ENCODE measurements around the gene ITPK1.
A peak's percentile ranks its signal among the peaks of the same experiment; 100 is the strongest.

ITPK1 gene

DNA sequence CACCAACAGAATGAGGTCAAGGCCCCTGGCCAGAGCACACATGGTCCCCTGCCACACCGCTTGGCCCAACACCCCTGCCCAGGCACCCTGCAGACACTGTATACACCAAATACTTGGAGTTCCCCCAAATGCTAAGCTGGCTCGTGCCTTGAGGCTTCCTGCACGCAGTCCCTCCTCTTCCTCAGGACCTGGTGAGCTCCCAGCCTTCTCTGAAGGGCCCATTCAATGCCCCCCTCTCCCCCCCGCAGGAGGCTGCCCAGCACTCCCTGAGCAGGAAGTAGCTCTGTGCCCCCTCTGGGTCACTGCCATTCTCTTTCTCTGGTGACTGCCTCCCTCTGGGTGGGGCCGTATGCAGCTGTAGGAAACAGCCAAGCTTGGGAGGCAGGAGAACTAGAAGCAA, 75.3 kb downstream of the ITPK1 start:
- DNase-seq = no peak

DNA sequence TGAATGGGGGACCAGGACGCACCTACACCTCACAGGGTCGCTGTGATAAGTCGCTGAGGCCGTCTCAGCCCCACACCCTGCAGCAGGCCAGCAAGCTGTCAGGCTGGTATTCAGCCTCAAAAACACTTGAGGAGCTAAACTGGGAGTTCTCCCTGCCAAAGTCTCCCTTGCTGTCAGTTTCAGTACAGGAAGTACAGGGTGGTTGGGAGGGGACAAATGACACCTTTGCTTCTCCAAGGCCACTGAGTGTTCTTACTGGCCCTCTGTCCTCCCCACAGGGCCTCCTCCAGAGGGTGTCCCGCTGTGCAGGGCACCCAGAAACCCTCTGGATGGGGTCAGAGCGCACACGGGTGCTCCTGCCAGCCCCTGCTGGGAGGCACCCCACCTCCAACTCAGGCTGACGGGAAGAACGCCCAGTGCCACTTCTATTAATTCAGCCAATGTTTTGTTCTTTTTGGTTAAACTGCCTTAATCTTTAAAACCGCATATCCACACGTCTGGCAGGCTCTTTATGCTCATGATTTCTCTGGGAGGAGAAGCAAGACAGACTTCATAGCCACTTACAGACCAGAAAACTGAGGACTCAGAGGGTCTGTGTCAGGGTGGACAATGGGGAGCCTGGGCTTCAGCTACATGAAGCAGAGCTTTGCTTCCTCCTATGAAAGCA, 75.9 kb downstream of the ITPK1 start:
- DNase-seq = no peak

DNA sequence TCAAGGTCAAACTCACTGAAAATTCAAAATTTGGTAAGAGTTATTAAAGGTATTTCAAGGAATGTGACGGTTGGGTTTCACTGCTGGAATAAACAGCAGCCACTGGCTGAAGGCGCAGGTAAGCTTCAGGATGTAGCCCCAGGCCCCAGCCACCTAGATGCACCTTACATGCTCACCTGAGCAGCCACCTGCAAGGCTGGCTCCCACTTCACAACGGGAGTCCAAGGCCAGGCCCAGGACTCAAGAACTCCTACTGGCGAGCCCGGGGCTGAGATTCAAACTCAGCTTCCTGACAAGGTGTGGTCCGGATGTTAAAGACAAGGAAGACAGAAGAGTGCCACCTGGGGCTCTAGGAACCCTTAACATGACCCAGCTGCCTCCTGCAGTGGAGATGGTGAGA, 78.4 kb downstream of the ITPK1 start:
- no peak for DNase-seq

DNA sequence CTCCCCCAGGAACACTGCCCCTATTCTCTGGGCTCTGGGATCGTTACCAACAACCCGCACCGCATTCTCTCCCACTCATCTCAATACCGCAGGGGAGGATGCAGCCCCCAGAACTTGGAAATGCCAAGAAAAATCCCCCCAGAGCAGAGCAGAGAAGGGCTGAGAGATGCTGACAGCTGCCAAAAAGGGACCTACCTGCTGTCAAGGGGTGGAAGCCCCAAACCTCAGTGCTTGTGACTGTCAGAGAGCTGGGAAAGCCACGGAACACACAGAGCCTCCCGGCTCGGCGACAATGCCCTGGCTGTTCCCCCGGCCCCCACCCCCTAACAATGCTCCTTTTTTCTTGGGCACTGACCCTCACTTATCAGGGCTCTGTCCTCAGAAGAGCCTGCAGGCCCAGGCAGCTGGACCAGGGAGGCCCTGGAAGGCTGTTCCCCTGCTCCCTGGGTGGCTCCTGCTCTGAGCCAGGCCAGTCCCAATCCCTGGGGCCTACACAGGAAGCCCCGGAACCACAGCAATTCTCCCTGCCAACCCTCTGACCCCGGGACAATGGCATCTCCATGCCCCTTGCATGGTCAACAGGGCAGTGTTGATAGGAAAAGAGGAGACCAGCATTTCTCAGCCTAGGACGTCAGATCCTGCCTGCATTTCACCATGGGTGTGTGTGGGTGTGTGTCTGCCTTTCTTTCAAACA, 78.9 kb downstream of the ITPK1 start:
- DNase-seq = no peak

DNA sequence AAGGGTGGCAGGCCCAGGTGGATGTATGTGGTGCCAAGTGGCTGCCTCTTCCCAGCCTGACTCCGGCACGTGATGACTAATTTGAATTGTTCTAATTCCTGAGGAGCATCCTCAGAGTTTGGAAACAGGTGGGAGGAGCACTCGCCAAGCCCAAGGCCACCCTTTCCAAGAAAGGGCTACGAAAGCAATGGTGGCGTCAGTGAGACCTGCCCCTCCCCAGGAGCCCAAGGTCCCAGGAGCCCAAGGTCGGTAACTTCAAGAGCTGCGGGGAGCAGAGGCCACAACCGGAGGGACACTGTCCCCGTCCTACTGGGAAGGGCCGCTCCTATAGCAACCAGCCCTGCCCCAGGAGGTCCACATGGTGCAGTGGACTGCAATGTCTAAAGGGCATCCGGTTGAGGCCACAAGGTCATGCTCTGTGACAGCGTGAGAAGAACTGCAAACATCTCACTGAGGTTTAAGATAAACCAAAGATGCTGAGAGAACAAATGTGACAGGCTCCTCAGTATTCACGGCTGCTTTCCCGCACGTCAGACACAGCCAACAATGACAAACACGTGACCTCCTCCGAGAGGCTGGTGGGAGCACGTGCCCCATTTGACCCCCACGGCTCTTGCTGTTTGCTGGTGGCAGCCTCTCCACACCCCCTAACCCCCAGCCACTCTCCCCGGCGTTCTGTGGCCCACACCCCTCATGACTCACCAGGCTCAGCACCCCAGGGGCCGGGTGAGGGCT, 79.6 kb downstream of the ITPK1 start:
- no peak for DNase-seq

DNA sequence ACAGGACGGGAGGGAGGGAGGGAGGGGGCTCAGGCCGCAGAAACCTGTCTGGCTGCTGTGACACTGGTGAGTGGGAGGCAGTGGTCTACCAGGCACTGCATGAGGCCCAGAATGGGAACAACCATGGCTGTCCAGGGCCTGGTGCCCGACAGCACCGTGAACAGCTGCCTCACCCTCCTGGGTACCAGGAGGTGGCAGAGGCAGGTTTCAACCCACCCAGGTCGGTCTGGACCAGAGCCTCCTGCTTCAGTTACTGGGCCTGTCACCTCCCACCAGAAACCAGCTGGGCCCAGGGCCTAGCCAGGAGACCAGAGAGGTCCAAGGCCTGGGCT, 80.2 kb downstream of the ITPK1 start:
- no peak for DNase-seq

DNA sequence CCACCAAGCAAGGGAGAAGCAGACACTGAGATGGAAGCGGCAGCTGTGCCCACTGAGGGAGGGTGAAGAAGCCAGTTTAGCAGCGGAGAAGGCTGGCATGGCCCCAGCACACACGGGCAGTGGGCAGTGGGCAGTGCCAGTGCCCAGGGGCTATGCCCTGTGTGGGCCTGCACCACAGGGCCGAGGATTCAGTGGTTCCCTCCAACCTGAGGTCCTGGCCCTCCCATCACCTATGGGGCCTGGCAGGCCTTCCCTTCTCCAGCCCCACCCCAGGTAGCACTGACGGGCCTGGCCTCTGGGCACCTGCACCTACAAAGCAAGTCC, 81.1 kb downstream of the ITPK1 start:
- DNase-seq = no peak

DNA sequence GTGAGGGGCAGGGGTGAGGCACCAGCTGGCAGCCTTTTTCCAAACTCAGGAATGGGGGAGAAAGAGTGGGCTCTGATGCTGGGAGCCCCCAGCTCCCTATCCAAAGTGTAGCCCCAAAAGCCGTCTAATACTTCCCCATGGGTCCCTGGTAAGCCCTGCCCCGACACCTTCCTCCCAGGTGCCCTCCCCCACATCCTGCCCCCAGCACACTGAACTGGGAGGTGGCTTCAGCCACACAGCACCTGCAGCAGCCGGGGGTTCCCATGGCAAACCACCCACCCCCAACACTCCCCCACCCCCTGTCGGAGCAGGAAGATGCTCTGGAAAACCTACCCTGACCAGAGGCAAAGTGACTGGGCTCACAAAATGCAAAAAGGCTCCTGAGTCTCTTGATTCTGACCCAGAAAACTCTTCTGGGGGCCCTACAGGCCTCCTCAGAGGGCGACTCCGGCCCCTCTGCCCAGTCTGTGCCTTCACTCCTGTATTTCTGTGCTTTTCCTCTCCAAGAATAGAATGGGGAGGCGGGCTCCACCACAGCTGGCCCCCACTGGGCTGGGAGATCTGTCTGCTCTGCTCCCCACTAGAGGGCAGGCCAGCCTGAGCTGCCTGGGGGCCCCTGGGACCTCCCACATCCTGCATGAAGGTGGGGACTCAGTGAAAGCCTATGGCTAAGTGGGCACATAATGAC, 81.6 kb downstream of the ITPK1 start:
- peak in 1 of 2 experiments; percentile 3 for DNase-seq

DNA sequence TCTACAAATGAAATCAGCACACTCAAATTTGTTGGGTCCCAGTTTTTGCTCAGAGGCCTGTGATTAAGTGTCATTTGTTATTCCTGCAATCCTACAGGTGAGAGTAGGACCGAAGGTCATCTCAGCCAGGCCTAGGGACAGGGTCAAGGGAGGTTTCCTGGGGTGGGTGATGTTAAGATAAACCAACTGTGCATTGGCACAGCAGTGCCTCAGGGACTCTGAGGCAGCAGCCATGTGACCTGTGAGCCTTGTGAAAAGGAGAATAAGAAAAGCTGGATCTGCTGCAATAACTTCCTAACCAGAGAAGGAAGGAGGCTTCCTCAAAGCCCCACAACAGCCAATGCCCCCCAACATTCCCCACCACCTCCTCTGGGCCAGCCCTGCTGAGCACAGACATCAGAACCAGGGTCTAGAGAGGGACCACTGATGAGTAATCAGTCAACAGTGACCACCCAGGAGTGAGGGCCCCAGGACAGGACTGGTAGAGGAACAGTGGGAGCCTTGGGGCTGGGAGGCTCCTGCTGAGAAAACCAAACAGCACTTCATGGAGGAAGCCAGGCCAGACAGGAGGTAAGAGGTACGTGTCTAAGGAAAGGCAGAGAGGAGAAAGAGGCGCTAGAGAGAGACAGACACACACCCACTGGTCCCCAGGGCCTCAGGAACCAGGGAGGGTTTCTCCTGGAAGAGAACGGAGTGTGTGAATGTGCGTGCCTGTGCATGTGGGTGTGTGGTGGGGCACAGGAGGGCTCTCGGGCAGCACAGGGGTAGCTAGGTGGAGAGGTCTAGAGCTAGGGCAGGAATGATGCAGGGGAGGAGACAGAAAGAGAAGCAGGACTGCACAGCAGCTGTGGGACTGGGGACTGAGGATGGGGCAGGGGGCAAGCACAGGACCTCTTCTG, 82.4 kb downstream of the ITPK1 start:
- no peak for DNase-seq

DNA sequence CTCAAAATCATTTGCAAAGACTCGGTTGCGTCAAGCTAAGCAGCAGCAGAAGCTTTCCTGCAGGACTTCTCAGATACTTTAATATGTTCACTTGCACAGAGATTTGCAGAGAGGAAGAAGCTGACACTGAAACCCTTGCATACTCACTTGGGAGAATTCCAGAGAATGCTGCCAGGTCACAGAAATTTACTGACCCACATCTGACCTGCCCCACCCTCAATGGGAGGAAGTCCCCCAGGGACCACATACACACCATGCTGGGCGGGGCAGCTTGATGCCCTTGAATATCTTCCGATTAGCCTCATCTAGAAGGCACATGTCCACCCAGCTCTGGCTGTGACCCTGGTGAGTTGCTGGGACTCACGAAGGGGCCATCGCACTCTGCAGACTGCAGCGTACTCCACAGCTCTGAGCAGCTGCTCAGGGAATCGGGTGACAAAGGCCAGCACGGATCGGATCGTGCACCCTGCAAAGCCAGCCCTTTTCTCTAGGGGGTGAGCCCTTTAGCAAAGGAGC, 83.2 kb downstream of the ITPK1 start:
- DNase-seq = no peak

DNA sequence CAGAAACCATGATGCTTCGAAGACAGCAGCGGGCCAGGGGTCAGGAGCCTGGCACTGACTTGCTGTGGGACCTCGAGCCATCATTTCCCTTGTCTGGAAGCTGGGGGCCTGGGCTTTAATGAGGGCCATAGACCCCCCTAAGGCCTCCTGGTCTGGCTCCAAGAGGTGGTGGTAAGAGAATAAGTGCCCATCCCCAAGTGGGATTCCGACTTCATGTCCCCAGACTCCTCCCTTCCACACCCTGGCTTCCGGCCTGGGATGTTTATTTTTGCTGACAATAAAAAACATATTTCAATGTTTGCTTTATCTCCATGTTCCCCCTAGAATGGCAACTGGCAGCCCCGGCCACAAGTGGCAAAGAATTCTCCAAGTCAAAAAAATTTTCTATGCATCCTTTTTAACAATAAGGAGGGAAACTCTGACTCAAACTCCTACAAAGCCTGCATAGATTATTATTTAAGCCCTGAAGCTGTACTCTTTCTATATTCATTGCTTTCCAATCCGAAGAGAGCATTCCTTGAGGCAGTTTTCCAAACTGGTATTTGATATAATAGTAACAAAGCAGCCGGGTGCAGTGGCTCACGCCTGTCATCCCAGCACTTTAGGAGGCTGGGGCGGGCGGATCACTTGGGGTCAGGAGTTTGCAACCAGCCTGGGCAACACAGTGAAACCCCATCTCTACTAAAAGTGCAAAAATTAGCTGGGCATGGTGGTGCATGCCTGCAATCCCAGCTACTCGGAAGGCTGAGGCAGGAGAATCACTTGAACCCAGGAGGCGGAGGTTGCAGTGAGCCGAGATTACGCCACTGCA, 84.0 kb downstream of the ITPK1 start:
- DNase-seq = no peak

DNA sequence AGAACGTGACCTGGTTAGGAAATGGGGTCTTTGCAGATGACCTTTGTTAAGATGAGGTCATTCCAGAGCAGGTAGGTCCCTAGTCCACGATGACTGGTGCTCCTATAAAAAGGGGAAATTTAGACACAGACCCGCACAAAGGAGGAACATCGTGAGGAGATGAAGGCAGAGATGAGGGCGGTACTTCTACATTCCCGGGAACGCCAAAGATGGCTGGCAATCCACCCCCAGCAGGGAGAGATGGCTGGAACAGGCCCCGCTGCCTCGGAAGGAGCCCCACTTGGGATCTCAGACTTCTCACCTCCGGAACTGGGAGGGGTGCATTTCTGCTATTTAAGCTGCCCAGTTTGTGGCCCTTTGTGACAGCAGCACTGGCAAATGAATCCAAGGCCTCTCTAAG, 85.0 kb downstream of the ITPK1 start:
- DNase-seq = no peak

DNA sequence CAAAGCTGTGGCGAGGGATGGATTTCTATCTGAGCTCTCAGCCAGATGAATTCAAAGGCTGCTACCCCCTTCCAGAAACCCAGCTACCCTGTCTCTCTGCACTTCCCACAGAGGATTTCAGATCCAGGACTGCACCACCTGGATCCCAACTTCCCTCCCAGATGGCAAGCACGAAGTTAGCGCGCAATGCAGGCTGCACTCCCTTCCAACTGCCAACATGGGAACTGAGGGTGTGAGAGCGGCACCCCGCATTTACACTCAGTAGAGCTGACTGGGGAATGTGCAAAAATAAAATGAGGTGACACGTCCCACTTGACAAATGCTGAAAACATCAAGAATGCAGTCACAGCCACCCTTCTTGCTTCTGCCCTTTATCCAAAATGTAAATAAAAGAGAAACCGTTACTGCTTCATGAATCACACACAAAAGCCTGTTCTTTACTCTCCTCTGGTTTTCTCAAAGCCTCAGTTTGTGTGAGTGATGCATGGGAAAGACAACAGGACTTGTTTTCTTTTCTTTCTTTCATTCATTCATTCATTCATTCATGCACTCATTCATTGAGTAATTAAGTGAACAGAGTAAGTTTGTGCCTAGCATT, 85.7 kb downstream of the ITPK1 start:
- no peak for DNase-seq

DNA sequence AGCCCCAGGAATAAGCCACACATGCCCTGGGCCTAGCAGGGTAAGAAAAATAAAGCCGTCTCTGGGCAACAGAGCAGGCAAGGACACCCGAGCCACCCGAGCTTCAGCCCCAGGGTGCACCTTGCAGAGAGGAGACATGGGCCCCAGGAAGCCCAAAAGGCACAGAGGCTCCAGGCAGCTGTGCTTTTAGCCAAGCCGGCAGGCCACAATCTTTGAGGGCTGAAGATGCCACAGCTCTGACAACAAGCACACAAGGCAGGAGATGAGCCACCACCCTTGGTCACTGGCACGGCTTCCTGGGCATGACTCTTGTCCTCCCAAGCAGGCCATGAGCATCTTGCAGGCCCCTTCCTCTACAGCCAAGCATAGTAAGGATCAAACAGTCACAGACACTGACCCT, 86.3 kb downstream of the ITPK1 start:
- DNase-seq = no peak

DNA sequence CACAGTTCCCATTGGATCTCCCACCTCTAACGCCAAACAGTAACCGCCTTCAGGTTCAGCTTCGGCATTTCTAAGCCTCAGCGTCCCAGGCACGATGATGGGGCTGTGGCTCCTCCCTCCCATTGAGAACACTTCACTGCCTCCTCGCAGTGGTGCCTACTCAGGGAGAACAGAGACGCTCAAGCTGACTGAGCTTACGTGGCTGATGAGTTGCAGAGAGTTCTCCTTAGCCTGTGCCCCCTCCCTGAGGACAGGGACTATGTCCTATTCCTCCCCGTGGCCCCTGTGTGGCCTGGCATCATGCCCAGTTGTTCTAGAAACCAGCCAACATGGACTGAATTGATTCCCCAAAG, 87.0 kb downstream of the ITPK1 start:
- no peak for DNase-seq

DNA sequence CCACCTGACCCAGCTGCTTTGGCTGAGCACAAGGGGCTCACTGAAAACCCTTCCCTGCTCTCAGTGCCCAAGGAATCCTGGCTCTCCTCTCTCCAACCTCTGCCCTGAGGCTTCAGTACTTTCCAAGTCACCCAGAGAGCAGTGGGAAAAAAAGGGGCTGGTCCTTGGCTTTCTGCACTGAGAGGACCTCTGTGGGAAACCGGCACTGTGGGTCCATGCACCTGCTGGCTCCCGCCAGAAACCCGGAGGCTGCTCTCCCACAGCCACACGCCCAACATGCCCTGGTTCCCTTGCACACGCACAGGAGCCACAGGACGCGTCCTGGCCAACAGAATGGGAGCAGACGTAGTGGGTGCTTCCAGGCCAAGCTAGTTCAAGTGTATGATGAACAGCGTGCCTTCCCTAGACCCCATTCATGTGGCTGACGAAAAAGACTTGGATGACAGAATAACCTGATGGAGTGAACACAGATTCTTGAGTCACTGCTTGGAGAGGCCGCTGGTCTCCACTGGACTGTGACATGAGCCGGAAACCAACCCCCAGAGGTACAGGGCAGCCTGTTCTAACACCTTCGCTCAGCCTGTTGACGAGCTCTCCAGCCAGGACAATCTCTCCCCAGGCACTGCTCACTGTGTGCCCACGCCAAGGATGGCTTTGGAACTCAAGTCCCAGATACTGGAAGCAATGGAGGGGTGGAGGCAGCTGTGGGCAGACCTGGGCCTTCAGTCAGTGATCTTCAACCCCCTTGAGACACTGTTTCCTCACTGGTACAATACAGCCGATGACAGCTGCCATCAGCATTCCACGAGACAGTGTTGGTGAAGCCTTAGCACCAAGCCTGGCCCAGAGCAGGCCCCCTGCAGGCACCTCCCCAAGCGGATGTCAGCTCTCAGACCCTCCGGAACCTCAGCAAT, 87.7 kb downstream of the ITPK1 start:
- no peak for DNase-seq

DNA sequence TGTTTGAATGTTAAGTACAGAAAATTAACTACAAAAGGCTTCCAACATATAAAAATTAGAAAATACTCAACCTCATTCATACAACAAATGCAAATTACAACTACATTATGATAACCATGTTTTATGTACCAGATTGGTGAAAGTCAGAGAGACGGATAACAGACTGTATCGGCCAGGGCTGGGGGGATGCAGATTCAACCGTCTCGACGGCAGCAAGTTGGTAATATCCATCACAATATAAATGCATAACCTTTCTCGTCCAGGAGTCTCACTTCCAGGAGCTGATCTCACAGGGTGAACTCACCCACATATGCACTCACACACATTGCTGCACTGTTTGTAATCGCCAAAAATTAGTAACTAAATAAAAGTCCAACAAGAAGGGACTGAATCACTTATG, 89.4 kb downstream of the ITPK1 start:
- no peak for DNase-seq

DNA sequence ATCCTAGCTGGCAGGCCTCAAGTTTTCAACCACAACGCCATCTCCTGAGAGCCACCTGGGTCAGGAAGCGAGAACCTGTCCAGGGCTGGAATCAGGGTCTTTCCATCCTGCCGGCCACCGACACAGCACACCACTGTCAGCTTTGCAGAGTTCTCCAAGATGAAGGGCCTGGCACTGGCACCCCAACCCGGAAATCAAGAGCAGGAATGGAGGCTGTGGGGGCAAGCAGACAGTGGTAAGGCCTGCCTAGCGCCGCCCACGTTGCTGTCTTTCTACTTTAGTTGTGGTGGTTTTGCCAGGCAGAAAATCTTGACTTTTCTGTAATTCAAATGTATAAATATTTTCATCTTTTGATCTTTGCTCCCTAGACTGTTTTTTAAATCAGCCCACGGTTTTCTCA, 90.7 kb downstream of the ITPK1 start:
- DNase-seq = no peak

DNA sequence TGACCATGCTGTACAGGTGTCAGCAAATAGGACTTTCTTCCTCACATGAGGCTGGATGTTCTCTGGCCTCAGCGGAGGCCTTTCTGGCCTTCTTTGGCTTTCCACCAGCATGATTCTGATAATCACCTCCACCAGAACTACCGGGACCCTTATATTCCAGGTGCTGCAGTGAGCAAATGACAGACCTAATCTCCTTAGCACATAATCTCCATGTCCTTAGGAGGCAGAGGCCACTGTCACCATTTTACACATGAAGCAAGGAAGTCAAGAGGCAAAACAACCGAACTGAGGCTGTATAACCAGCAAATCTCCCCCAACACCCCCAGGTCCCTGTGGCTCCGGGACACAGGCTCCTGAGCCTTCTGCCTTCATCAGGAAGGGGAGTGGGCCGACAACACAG, 91.2 kb downstream of the ITPK1 start:
- no peak for DNase-seq

DNA sequence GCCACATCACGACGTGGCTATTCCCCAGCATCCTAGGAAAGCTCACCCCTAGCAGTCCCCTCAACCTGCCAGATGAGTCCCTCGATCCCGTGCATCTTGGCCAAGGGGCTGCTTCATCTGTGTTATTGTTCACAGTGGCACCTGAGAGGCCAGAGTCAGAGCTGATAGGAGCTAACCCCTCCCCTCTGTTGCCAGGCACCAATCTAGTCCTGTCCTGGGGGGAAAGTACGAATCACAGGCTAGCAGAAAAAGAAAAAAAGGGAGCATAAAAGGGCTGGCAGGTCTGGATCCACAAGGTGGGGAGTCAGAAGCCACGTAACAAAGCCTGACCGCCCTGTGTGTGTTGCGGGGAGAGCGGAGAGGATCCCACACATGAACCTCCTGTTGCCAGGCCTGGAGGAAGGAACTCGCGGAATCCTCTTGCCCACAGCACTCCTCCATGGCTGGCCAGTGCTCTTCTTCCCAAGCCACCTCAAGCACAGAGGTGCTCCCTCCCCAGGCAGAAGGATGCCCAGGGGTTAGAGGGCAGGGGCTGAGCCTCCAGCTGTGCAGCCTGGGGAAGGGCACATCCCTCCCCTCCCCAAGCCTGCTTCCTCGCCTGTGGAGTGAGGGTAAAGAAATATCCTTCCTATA, 91.8 kb downstream of the ITPK1 start:
- no peak for DNase-seq
